OCI-M2 (cell line): ENCODE results near the gene CTSA.
A peak's percentile ranks its signal among the peaks of the same experiment; 100 is the strongest.
"Not testable (repeated sequence)": the region's sequence is repeated elsewhere in the genome, so short reads cannot be mapped to it uniquely, and the experiment has no call there.

Experiments
- DNase-seq: peaks from one replicate; lab custom pipeline; 2025; ENCODE audit not compliant: unreplicated experiment; lab: John Stamatoyannopoulos, UW

Gene CTSA

GRCh38 chr20:45917790-45918141 is 26.6 kb downstream of the CTSA start:
- DNase-seq = no peak

GRCh38 chr20:45918182-45918737 is 27.1 kb downstream of the CTSA start:
- DNase-seq = no peak

GRCh38 chr20:45918779-45919537 is 27.8 kb downstream of the CTSA start:
- DNase-seq = no peak

- DNase-seq = no peak
Observed at GRCh38 chr20:45919542-45920399, 28.6 kb downstream of the CTSA start.

GRCh38 chr20:45920462-45921336 is 29.6 kb downstream of the CTSA start:
- no peak for DNase-seq

GRCh38 chr20:45921337-45922189 is 30.4 kb downstream of the CTSA start:
- DNase-seq = no peak

GRCh38 chr20:45924391-45925261 is 33.5 kb downstream of the CTSA start:
- DNase-seq = no peak

GRCh38 chr20:45925821-45926506 is 34.8 kb downstream of the CTSA start:
- DNase-seq = no peak

GRCh38 chr20:45926731-45927070 is 35.6 kb downstream of the CTSA start:
- DNase-seq = no peak

- DNase-seq = no peak
Observed at GRCh38 chr20:45927071-45927878, 36.1 kb downstream of the CTSA start.

GRCh38 chr20:45931680-45932079 is 40.5 kb downstream of the CTSA start:
- not testable (repeated sequence) for DNase-seq

- peak; percentile 47 for DNase-seq
Observed at GRCh38 chr20:45933266-45934045, 42.3 kb downstream of the CTSA start.

GRCh38 chr20:45934046-45934585 is 43.0 kb downstream of the CTSA start:
- DNase-seq = no peak

- peak; percentile 96 for DNase-seq
Observed at GRCh38 chr20:45934586-45935415, 43.7 kb downstream of the CTSA start, which contains the start of gene PCIF1. PCIF1 (plus strand) TSS chr20:45934683; CDS start chr20:45939000, 4,317 bp downstream.

GRCh38 chr20:45935416-45936046 is 44.4 kb downstream of the CTSA start:
- no peak for DNase-seq
